SU-DHL-6 (cell line): ENCODE results near the gene FBN2.

Experiments used
- H2AFZ ChIP-seq: fragments of 200-600 bp; sonication (generic); 2 replicates; pipeline ENCODE4 v1.6.1; 2014; ENCODE audit warnings: low read depth, mild to moderate bottlenecking, moderate library complexity, mixed read lengths, antibody characterized with exemption, low read length; ENCODE audit not compliant: severe bottlenecking
- H3F3A ChIP-seq: fragments of 200-600 bp; shearing (Covaris generic); 2 replicates; pipeline ENCODE4 v1.6.0; 2016; ENCODE audit warnings: antibody characterized with exemption, mild to moderate bottlenecking; ENCODE audit not compliant: insufficient read depth
- H3K27ac ChIP-seq: fragments of 200-600 bp; sonication (generic); 2 replicates; pipeline ENCODE4 v1.5.1; 2016; ENCODE audit warnings: low read depth, mild to moderate bottlenecking, low read length, moderate library complexity, mixed read lengths
- H3K27me3 ChIP-seq: fragments of 200-600 bp; sonication (generic), shearing (Covaris generic); 2 replicates; pipeline ENCODE4 v1.6.0; 2014; ENCODE audit warnings: mild to moderate bottlenecking, low read length
- H3K36me3 ChIP-seq: fragments of 200-600 bp; sonication (generic); 2 replicates; pipeline ENCODE4 v1.6.1; 2014; ENCODE audit warnings: mild to moderate bottlenecking, low read length, mixed read lengths
- H3K4me2 ChIP-seq: fragments of 300-600, 200-600 bp; shearing (Covaris generic), sonication (generic); 2 replicates; pipeline ENCODE4 v1.6.0; 2014; ENCODE audit warnings: low read length, low read depth, mild to moderate bottlenecking; ENCODE audit not compliant: poor library complexity, severe bottlenecking
- H3K4me3 ChIP-seq: fragments of 200-600 bp; sonication (generic); 2 replicates; pipeline ENCODE4 v1.5.1; 2014; ENCODE audit warnings: antibody characterized with exemption, low read length, mild to moderate bottlenecking, mixed read lengths; ENCODE audit not compliant: insufficient read depth, poor library complexity, severe bottlenecking
- H3K79me2 ChIP-seq: fragments of 200-600 bp; sonication (generic); 2 replicates; pipeline ENCODE4 v1.6.1; 2014; ENCODE audit warnings: mild to moderate bottlenecking, low read length, moderate library complexity; ENCODE audit not compliant: insufficient read depth
- H3K9ac ChIP-seq: fragments of 200-600 bp; sonication (generic); 2 replicates; pipeline ENCODE4 v1.7.0; 2014; ENCODE audit warnings: mild to moderate bottlenecking, low read length
- H3K9me2 ChIP-seq: fragments of 200-600 bp; sonication (generic); replicated peaks from 2 replicates; pipeline ENCODE4 v1.6.1; 2014; ENCODE audit warnings: low read length; ENCODE audit not compliant: insufficient read depth
- H3K9me3 ChIP-seq: fragments of 200-600 bp; sonication (generic); 2 replicates; pipeline ENCODE4 v1.6.1; 2014; ENCODE audit warnings: low read length, mixed read lengths; ENCODE audit not compliant: insufficient read depth
- H4K20me1 ChIP-seq: fragments of 200-600 bp; sonication (generic); 2 replicates; pipeline ENCODE4 v1.6.1; 2014; ENCODE audit warnings: low read depth, mild to moderate bottlenecking, antibody characterized with exemption, low read length, moderate library complexity, mixed read lengths
- CTCF ChIP-seq: fragments of 200-600 bp; sonication (generic); IDR thresholded peaks from one replicate; pipeline ENCODE4 v1.5.1; 2017; ENCODE audit warnings: antibody characterized with exemption, mild to moderate bottlenecking, low read length, moderate library complexity; ENCODE audit not compliant: insufficient read depth, poor library complexity, severe bottlenecking
- EZH2phosphoT487 ChIP-seq: fragments of 200-600 bp; sonication (generic), shearing (Covaris generic); conservative IDR thresholded peaks from 2 replicates; pipeline ENCODE4 v1.6.1; 2018; ENCODE audit warnings: mild to moderate bottlenecking, antibody characterized with exemption, low read length, moderate library complexity, mixed read lengths

Gene FBN2

GRCh38 chr5:128435861-128436260, 102.2 kb downstream of the FBN2 start:
- H3K9ac ChIP-seq: no peak overlapping the region
- H3K27me3 ChIP-seq: no peaks in the 10 kb centered on the region
- no peaks in the 10 kb centered on the region for H4K20me1 ChIP-seq
- H3K9me2 ChIP-seq: no peaks in the 10 kb centered on the region
- no peaks in the 10 kb centered on the region for H3K9me3 ChIP-seq
- no peak overlapping the region for H2AFZ ChIP-seq
- H3K27ac ChIP-seq: no peak overlapping the region
- no peaks in the 10 kb centered on the region for H3K36me3 ChIP-seq
- no peak overlapping the region for H3K4me3 ChIP-seq
- H3K4me2 ChIP-seq: no peak overlapping the region
- no peaks in the 10 kb centered on the region for H3K79me2 ChIP-seq
- no peaks in the 10 kb centered on the region for H3F3A ChIP-seq
- no peak for TF ChIP-seq CTCF

- Histone ChIP-seq H2AFZ (no peak overlapping the region), H3K9me2 (no peaks in the 10 kb centered on the region), H4K20me1 (no peaks in the 10 kb centered on the region), H3K9ac (no peak overlapping the region), H3K79me2 (no peaks in the 10 kb centered on the region), H3K4me3 (no peak overlapping the region), H3F3A (no peaks in the 10 kb centered on the region), H3K36me3 (no peaks in the 10 kb centered on the region), H3K27me3 (no peaks in the 10 kb centered on the region), H3K9me3 (no peaks in the 10 kb centered on the region), H3K27ac (no peak overlapping the region), H3K4me2 (no peak overlapping the region)
- no peak for TF ChIP-seq CTCF
- TF ChIP-seq EZH2phosphoT487: no peak
Measured at GRCh38 chr5:128434993-128435392, 103.1 kb downstream of the FBN2 start.

- Histone ChIP-seq H2AFZ (no peak overlapping the region), H3K9ac (no peak overlapping the region), H3K79me2 (no peaks in the 10 kb centered on the region)
Measured at GRCh38 chr5:128432913-128433440, 105.1 kb downstream of the FBN2 start.

More at GRCh38 chr5:128432913-128433440, 105.1 kb downstream of the FBN2 start:
- H3K4me3 ChIP-seq: no peak overlapping the region
- TF ChIP-seq CTCF (no peak), EZH2phosphoT487 (no peak)
- no peaks in the 10 kb centered on the region for H4K20me1 ChIP-seq
- H3K9me3 ChIP-seq: no peaks in the 10 kb centered on the region
- H3K27me3 ChIP-seq: no peaks in the 10 kb centered on the region
- H3K9me2 ChIP-seq: no peaks in the 10 kb centered on the region
- no peaks in the 10 kb centered on the region for H3F3A ChIP-seq
- H3K4me2 ChIP-seq: no peak overlapping the region
- H3K27ac ChIP-seq: no peak overlapping the region
- no peaks in the 10 kb centered on the region for H3K36me3 ChIP-seq
